PC-9 (cell line): Measurements from ENCODE around the gene COL18A1. TPM values are rescaled to one million over a fixed set of nuclear protein-coding genes. Genes with fewer than 3 reads are reported as not detected.

Experiments
- BruUV-seq: library from RNA; stranded (reverse); fragments of 400-500 nt; replicated peaks from 2 replicates; lab custom pipeline; 2021; lab: Mats Ljungman, UMichigan
- CTCF ChIA-PET: fragments of 300-600 bp; sonication (Branson Sonifier 250); formaldehyde crosslinking; loops from one replicate; lab custom pipeline; 2022; ENCODE audit warnings: antibody characterized with exemption; lab: Charles Lee
- POLR2A ChIA-PET: fragments of 300-600 bp; sonication (Branson Sonifier 250); formaldehyde crosslinking; loops from one replicate; lab custom pipeline; 2022; ENCODE audit warnings: antibody characterized with exemption; ENCODE audit not compliant: unreplicated experiment; lab: Charles Lee
- DNase-seq, 2 experiments: peaks; one replicate each; pipeline versions ENCODE4 v3.0.0 to v3.0.0-alpha.2; 2015 to 2022; ENCODE audit warnings: mixed read lengths in 1 of 2
- H2AFZ ChIP-seq: fragments of 200-600 bp; sonication (generic); 2 replicates; pipeline ENCODE4 v1.8.1; 2017; ENCODE audit warnings: antibody characterized with exemption
- H3F3A ChIP-seq: fragments of 200-600 bp; sonication (generic); 2 replicates; pipeline ENCODE4 v1.8.1; 2017; ENCODE audit warnings: antibody characterized with exemption, mild to moderate bottlenecking, low read depth; ENCODE audit not compliant: insufficient read depth
- H3K27ac ChIP-seq: fragments of 200-600 bp; sonication (generic); 2 replicates; pipeline ENCODE4 v1.6.1; 2016; ENCODE audit warnings: mixed run types
- H3K27me3 ChIP-seq: fragments of 200-600 bp; sonication (generic); 2 replicates; pipeline ENCODE4 v1.6.1; 2016; ENCODE audit warnings: low read depth, mixed run types; ENCODE audit not compliant: insufficient read depth
- H3K36me3 ChIP-seq: fragments of 200-600 bp; sonication (generic); 2 replicates; pipeline ENCODE4 v1.6.1; 2016; ENCODE audit warnings: low read depth, mixed run types
- H3K4me1 ChIP-seq: fragments of 200-600 bp; sonication (generic); replicated peaks from 2 replicates; pipeline ENCODE4 v1.6.1; 2016; ENCODE audit warnings: mixed run types; ENCODE audit not compliant: insufficient read depth
- H3K4me2 ChIP-seq: fragments of 200-600 bp; sonication (generic); 2 replicates; pipeline ENCODE4 v1.6.1; 2017; ENCODE audit warnings: mixed run types
- H3K4me3 ChIP-seq: fragments of 200-600 bp; sonication (generic); 2 replicates; pipeline ENCODE4 v1.6.1; 2016; ENCODE audit warnings: mixed run types
- H3K79me2 ChIP-seq: fragments of 200-600 bp; sonication (generic); 2 replicates; pipeline ENCODE4 v1.6.1; 2017; ENCODE audit warnings: low read depth, mixed run types
- H3K9me2 ChIP-seq: fragments of 200-600 bp; sonication (generic); 2 replicates; pipeline ENCODE4 v1.8.1; 2017; ENCODE audit warnings: mild to moderate bottlenecking; ENCODE audit not compliant: insufficient read depth
- H3K9me3 ChIP-seq: fragments of 200-600 bp; sonication (generic); 2 replicates; pipeline ENCODE4 v1.8.1; 2016; ENCODE audit warnings: low read depth; ENCODE audit not compliant: insufficient read depth
- H4K20me1 ChIP-seq: fragments of 200-600 bp; sonication (generic); 2 replicates; pipeline ENCODE4 v1.8.1; 2017; ENCODE audit not compliant: insufficient read depth
- EZH2 ChIP-seq: fragments of 200-600 bp; sonication (generic); IDR thresholded peaks from 2 replicates; pipeline ENCODE4 v1.8.0; 2017; ENCODE audit warnings: antibody characterized with exemption, low read depth
- intact Hi-C: fragments of 100-400 bp; cut with micrococcal nuclease; formaldehyde crosslinking; loops from one replicate; pipeline ENCODE4 v1.10.0; 2022; ENCODE audit not compliant: unreplicated experiment
- total RNA-seq: library from RNA; stranded (reverse); gene quantifications from 2 replicates; pipeline ENCODE4 v1.2.3, GENCODE V29; 2021
- TF ChIP-seq, protein P1 (sequence below): fragments of 200-600 bp; sonication (generic); conservative IDR thresholded peaks from 2 replicates; pipeline ENCODE4 v1.6.1; 2017; ENCODE audit warnings: mixed run types, antibody characterized with exemption, mild to moderate bottlenecking, moderate library complexity

Gene COL18A1
- total RNA-seq, 1 experiment from 2014 or later = 82.4 TPM

DNA sequence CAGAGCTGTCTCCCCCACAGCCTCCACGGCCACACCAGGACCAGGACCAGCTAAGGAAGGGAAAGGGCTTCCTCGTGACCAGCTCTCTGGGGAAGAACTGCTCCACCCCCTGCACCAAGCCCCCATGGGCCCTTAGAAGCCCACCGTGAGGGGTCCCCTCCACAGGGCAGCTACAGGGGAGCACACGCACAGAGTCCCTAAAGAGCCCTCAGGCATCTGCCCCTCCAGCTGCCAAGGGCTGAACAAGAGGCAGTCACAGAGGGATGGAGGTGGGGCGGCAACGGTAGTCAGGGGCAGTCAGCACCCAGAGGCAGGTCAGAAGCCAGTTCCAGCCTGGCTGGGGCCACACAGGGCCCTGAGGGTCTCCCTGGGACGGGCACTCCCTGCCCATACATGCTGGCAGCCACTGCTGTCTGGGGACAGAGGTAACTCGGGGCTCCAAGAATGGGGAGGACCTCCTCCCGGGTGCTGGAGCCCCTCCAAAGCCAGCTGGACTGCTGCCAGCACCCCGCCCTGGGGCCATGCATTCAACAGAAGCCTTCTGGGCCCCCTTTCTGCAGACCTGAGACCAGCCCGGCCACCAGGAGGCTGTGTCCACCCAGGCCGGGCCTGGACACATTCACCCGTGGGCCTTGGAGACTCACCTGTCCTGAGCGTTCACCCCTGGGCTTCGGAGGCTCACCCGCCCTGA is 118.6 kb downstream of the COL18A1 start:
- Histone ChIP-seq H3K79me2 (no peaks in the 10 kb centered on the region; the same call in 1 of the 2 replicates), H3K27ac (no peak overlapping the region), H3K9me2 (no peaks in the 10 kb centered on the region), H3K9me3 (peaks cover 29% of the 10 kb centered on the region), H3K36me3 (peaks cover 24% of the 10 kb centered on the region), H2AFZ (no peak overlapping the region), H4K20me1 (no peaks in the 10 kb centered on the region), H3K4me2 (no peak overlapping the region), H3F3A (peaks cover 13% of the 10 kb centered on the region; the same call in 1 of the 2 replicates), H3K4me1 (peaks cover 1% of the 10 kb centered on the region), H3K4me3 (no peak overlapping the region), H3K27me3 (no peaks in the 10 kb centered on the region)
- POLR2A ChIA-PET = no interaction called here
- no peak for TF ChIP-seq EZH2
- TF ChIP-seq, protein P1, sequence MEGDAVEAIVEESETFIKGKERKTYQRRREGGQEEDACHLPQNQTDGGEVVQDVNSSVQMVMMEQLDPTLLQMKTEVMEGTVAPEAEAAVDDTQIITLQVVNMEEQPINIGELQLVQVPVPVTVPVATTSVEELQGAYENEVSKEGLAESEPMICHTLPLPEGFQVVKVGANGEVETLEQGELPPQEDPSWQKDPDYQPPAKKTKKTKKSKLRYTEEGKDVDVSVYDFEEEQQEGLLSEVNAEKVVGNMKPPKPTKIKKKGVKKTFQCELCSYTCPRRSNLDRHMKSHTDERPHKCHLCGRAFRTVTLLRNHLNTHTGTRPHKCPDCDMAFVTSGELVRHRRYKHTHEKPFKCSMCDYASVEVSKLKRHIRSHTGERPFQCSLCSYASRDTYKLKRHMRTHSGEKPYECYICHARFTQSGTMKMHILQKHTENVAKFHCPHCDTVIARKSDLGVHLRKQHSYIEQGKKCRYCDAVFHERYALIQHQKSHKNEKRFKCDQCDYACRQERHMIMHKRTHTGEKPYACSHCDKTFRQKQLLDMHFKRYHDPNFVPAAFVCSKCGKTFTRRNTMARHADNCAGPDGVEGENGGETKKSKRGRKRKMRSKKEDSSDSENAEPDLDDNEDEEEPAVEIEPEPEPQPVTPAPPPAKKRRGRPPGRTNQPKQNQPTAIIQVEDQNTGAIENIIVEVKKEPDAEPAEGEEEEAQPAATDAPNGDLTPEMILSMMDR = no peak
- no TSS peak for BruUV-seq
- no peak for DNase-seq
- CTCF ChIA-PET = no interaction called here
- intact Hi-C loops = no loop called here

DNA sequence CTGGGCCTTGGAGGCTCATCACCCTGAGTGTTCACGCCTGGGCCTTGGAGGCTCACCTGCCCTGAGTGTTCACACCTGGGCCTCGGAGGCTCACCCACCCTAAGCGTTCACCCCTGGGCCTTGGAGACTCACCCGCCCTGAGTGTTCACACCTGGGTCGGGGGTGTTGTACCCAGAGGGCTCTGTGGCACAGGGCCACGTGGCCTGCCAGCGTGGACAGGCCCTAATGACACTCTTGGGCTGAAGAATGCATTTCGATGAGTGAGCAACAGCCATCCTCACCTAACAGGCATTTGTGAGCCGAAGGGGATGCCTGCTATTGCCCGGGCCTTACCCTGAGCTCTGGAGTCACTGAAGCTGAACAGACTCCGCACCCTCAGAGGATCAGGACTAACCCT is 119.8 kb downstream of the COL18A1 start:
- H3K4me2 ChIP-seq = no peak overlapping the region
- no peaks in the 10 kb centered on the region for H4K20me1 ChIP-seq
- intact Hi-C loops = no loop called here
- no peak overlapping the region for H3K4me3 ChIP-seq
- no peaks in the 10 kb centered on the region for H3K4me1 ChIP-seq
- H3K79me2 ChIP-seq = no peaks in the 10 kb centered on the region
- ChIA-PET POLR2A (no interaction called here), CTCF (no interaction called here)
- TF ChIP-seq, protein P1 = no peak
- TF ChIP-seq EZH2 = no peak
- no peak overlapping the region for H2AFZ ChIP-seq
- no peak overlapping the region for H3K27ac ChIP-seq
- H3K9me2 ChIP-seq = no peaks in the 10 kb centered on the region
- H3K27me3 ChIP-seq = no peaks in the 10 kb centered on the region
- BruUV-seq = no TSS peak
- H3F3A ChIP-seq = peaks cover 6% of the 10 kb centered on the region; the same call in 1 of the 2 replicates
- peaks cover 12% of the 10 kb centered on the region for H3K36me3 ChIP-seq
- no peak for DNase-seq
- peaks cover 17% of the 10 kb centered on the region for H3K9me3 ChIP-seq

DNA sequence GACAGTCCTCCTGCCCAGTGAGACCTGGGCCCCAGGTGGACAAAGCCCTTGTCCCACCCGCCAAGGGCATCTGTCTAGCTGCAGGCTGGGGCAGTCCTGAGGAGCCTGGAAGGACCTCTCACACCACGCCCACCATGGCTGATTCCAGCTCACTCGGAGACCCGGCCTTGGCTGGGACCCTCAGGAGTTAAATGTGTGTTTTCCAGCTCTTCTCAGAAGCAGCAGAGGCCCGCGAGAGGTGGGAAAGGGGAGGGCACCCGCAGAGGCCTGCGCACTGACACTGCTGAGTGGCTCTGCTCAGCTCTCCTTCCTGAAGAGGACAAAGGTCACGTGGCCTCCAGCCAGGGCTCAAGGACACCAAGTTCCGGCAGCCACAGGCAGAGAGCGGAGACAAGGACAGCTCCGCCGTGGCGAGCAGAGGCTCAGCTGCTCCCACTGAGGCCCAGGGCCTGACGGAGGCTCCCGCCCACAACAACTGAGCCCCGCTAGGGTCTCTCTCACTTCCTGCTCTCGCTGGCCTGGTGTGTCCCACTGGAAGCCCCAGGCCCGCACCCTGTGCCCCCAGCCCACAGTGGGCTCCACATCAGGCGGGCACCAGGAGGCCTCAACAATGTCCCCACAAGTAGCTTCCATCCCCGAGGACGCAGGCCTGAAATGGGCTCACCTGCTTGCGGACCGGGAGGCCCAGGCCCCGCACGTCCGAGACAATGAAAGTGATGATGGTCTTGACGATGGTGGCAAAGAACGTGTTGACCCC is 120.4 kb downstream of the COL18A1 start:
- TF ChIP-seq EZH2 = no peak
- TF ChIP-seq, protein P1 = no peak
- Histone ChIP-seq H3K4me3 (no peak overlapping the region), H3K4me2 (no peak overlapping the region), H3K36me3 (peaks cover 11% of the 10 kb centered on the region), H3K79me2 (no peaks in the 10 kb centered on the region), H3K9me2 (no peaks in the 10 kb centered on the region), H3K9me3 (peaks cover 11% of the 10 kb centered on the region), H4K20me1 (no peaks in the 10 kb centered on the region), H3K27me3 (no peaks in the 10 kb centered on the region), H3K27ac (no peak overlapping the region), H3F3A (peaks cover 1% of the 10 kb centered on the region; the same call in 1 of the 2 replicates), H2AFZ (no peak overlapping the region), H3K4me1 (no peaks in the 10 kb centered on the region)
- no TSS peak for BruUV-seq
- no peak for DNase-seq
- ChIA-PET CTCF (no interaction called here), POLR2A (no interaction called here)
- intact Hi-C loops = no loop called here
